Tongue (tissue), 2 donors: ENCODE measurements around the gene ZNF593OS. TPM values are rescaled to one million over a fixed set of nuclear protein-coding genes. Genes with fewer than 3 reads are reported as not detected.

Experiments
- DNase-seq: peaks from one replicate; pipeline ENCODE4 v3.0.0-alpha.2; 2015
- total RNA-seq: library from RNA; depleted of rRNA; stranded (reverse); fragments of >200 nt; gene quantifications from one replicate; pipeline ENCODE4 v1.2.3, GENCODE V29; 2014

ZNF593OS gene
- not detected for total RNA-seq

DNA sequence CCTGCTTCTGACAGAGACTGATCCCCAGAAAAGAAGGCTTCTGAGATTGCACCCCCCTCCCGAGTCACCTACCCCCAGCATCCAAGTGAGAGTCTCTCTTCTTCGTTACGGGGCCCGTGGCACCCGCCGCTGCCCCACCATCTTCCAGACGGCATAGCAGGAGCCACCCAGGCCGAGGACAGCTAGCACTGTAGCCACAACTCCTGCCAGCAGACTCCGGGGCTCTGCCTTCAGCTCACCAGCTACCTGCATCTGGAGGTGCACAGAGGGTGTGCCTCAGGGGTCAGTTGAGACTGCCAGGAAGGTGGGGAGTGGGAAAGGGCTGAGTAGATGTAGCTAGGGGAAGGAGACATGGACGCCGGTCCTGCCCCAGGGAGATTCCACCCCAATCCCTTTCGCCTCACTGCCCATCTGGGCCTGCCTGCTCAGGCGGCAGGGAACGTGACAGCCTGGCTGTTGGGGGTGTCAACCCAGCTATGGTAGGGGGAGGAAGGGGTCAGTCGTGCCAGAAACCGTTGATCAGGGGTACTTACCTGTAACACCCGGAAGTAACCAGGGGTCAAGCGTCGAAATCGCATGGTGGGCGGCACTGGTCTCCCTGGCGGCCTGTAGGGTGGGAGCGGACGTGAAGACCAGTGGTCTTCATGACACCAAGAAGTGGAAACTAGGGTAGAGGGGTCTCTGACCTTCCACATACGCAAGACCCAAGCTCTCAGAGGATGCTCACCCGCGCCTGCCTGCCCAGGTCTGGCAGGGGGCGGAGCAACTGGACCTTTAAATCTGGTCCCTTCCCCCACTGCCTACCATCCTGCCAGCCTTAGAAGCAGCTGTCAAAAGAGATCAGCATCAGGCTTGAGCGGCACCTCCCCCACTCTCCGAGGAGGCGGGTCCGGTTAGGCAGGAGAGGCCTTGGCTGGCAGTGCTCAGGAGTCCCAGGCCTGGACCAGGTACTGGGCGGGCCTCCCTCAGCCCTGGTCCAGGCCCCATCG lies at the start of gene ZNF593OS:
Gene ZNF593OS (minus strand): TSS at position 749 of the 989 bp plus-strand sequence. CDS start 171 bp downstream, at position 578.
- DNase-seq: no peak

DNA sequence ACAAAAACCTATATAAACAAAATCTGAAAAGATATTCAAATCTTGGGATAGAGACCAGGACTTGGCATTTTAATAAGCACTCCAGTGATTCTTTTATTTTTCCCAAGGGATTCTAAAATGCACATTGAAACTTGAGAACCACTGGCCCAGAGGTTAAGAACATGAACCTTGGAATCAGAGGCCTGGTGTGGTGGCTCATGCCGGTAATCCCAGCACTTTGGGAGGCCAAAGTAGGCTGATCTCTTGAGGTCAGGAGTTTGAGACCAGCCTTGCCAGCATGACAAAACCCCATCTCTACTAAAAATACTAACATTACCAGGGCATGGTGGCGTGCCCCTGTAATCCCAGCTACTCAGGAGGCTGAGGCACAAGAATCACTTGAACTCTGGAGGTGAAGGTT lies 49.5 kb upstream of the ZNF593OS start:
- no peak for DNase-seq

DNA sequence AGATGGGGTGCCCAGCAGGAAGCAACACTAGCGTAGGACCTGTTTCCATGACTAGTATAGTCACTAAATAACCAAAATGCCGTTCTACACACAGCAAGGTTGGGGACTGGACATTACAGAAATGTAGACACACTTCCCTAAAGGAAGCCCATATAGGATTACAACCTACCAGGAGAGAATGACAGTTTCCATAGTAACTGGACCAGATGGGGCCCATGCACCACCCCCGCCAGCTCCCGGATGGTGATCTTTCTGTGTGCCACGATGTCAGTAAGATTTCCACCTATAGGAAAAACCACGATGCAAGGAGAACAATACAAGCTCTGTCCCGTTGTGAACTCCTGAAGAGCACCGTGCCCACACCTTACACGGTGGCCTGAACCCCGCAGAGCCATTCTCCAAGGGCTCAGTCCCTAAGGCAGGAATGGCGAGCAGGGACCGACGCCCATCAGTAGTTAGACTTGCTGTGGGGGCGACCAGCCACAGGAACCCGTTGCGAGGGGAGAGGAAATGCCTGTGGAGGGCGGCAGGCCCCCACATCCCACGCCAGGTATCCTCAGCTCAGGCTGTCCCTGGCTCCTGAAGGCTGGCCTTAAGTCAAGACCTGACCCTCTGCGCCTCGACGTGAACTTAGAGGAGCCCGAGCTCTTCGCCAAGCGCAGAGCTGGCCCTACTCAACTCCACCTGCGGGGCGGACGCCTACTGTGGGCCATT lies 48.7 kb upstream of the ZNF593OS start:
- no peak for DNase-seq

DNA sequence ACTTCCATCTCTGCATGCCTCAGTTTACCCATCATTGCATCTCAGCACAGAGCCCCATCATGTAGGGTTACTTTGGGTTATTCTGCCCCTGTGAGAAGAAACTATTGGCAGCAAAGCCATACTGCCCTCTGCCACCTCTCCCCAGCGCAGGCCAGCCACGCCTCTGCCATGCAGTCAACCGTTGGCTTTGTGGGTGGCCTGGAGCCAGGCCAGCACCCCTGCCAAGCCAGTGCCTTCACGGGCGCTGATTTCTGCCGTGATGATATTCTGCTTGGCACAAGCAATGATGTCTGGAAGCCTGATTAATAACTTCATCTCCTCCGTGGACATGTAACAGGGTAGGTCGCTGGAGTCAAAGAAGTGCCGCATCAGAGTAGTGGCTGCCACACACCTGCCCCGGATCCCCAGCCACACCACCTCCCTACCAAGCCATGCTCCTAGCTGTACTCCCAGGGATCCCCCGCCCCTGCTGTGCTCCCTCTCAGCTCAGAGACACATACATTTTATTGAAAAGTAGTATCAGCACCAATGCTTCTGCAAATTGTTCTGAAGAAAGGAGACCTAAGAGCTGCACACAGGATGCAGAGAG lies 47.4 kb upstream of the ZNF593OS start:
- DNase-seq: no peak

GRCh38 chr1:26215246-26215645 lies 43.6 kb upstream of the ZNF593OS start:
- DNase-seq: no peak

DNA sequence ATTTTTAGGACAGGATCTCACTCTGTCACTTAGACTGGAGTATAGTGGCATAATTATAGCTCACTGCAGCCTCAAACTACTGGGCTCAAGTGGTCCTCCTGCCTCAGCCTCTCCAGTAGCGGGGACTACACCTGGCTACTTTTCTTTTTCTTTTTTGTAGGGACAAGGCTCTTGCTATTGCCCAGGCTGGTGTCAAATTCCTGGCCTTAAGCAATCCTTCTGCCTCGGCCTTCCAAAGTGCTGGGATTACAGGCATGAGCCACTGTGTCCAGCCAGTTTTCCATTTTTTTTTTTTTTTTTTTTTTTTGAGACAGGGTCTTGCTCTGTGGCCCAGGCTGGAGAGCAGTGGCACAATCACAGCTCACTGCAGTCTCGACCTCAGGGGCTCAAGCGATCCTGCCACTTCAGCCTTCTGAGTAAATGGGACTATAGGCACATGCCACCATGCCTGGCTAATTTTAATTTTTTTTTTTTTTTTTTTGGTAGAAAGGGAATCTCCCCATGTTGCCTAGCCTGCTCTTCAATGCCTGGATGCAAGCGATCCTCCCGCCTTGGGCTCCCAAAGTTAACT lies 41.8 kb upstream of the ZNF593OS start:
- DNase-seq: no peak

GRCh38 chr1:26212726-26213125 lies 41.1 kb upstream of the ZNF593OS start:
- DNase-seq: no peak

DNA sequence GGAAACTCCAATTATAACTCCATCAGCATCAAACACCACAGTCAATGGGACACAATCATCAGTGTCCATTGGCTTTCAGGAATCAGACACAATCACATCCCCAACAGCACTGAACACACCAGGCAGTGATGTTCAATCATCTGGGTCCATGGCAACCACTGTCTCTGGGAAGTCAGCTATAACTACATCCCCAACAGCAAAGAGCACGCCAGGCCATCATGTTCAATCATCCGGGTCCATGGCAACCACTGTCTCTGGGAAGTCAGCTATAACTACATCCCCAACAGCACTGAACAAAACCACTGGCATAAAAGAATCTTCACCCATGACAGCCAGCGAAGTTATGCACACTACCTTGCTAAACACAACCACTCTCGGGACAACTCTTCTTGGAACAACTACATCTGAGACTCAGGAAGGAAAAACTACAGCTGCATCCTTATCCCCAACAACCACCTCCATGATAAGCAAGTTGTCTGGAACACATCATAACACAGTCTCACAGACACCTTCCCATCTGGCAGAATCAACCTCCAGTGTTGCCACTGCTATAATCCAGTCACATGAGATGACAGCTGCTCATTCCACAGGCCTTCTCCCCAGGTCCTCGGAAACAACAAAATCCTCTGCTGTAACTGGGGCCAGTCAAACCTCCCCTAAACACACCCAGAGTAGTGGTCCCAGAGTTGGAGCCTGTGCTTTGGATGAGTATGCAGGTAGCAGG lies 38.7 kb upstream of the ZNF593OS start:
- no peak for DNase-seq

DNA sequence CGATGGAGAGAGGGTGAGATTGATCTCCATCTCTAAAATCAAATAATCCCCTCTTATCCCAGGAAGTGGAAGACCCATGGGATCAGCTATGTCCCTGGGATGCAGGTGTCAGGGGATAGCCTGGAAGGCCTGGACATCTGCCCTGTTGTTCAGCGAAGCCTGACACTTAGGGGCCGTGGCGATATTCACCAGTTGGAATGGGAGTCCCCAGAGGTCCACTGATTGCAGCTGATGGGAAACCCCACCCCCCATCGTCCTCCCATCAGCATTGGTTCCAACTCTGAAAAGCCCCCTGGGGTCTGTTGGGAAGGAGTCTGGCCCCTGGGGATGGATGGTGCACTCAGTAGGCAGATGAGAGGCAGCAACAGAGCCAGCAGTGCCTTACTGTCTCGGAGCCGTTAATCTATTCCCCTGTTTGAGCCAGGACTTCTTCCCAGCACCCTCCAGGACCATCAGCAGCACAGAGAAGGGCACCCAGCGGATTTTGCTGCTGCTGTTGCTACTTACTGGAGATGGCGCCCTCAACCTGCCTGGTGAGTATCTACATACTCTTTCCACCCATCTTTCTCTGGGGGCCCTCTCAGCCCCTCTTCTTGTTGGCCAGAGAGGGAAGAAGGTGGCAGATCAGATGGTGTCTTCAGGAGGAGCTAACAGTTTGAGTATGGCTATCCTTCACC lies 32.1 kb upstream of the ZNF593OS start:
- DNase-seq: no peak

DNA sequence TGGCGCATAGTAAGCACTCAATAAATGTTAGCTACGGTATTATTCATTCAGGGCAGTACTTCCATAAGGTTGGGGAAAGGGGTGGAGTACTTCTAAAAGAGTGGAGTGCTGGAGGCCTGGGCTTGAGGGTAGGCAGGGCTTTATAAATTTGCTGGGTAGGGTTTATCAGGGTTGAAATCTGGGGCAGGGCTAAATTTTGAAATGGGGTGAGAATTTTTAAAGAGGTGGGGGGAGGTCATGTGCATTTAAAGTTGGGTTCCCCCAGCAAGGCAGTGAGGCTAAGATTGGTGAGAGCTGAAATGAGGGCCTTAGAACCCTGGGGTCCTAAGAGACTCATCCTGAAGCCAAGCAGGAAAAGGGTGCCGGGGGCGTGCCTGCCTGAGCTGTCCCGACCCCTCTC lies 28.8 kb upstream of the ZNF593OS start:
- no peak for DNase-seq

DNA sequence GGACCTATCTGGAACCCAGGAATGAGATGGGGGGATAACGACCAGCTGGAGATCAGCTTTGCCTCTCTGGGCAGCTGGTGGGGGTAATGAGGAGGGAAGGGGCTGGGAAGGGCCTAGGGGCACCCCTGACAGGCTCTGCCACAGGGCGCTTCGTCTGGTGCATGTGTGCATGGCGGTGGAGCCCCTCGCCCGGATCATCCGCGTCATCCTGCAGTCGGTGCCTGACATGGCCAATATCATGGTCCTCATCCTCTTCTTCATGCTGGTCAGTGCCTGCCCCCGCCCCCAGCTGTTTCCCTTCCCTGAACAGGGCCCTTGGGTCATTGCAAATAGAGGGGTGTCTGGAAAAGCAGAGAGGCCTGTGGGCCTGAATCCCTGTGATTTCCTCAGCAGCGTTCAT lies 26.2 kb upstream of the ZNF593OS start:
- no peak for DNase-seq

DNA sequence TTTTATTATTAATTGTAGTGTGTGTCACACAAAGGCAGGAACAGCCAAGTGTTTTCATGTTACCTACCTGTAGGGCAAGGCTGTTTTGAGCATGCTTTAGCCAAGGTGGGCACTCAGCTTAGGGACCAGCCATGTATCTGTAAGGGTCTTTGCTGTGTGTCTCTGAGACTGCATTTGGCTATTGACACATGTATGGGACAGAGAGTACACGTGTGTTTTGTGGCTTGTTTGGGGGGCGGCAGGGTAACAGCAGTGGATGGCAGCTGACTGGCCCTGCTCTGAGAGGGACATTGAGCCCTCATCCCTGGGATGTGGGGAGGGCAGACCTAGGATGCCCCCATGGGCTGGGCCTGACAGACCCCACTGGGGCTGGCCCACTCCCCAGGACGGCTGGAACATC lies 25.7 kb upstream of the ZNF593OS start:
- DNase-seq: no peak

- no peak for DNase-seq
These were observed 24.2 kb upstream of the ZNF593OS start for GRCh38 chr1:26195805-26196204.

- DNase-seq: no peak
These were observed 20.1 kb upstream of the ZNF593OS start for GRCh38 chr1:26191739-26192138.

GRCh38 chr1:26190373-26190987 lies 18.8 kb upstream of the ZNF593OS start, which contains the start of gene CATSPER4:
CATSPER4 (plus strand) TSS chr1:26190602; CDS start chr1:26190628, 26 bp downstream.
- DNase-seq: peak; percentile 46

DNA sequence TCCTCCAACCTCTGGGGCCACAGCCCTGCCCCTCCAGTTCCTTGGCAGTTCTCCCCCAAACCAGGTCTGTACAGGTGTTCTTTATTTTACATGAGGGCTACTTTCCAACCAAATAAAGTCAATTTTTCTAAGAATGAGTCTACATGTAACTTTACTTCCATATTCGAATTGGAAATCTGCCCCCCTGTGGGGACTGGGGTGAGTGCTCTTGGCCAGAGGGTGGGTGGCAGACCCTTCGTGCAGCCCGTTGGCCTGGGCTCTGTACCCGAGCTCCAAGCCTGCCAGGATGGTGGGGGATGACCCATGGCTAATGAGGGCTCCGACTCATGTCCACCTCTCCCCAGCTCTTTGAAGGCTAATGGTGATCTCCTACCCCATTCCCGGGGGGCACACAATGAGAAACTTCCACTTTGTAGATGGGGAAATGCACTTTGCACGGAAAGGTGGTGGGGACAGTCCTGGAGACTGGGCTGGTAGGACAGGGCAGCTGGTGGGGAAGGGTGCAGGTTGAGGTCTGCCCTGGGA lies 18.2 kb upstream of the ZNF593OS start:
- no peak for DNase-seq

- no peak for DNase-seq
These were observed 17.7 kb upstream of the ZNF593OS start for GRCh38 chr1:26189331-26189730.

DNA sequence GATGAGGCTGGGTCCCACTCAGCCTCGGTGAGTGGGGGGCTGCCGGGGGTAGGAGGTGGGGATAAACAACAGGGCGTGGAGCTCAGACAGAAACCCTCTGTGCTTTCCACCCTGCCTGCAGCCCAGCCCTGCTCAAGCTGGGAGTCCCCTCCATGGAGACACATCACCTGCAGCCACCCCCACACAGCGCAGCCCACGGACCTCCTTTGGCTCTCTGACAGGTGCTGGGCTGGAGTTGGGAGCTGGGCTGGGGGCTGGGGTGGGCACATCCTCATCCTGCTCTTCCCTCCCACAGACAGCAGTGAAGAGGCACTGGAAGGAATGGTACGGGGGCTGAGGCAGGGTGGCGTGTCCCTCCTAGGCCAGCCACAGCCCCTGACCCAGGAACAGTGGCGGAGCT lies 16.8 kb upstream of the ZNF593OS start:
- no peak for DNase-seq

DNA sequence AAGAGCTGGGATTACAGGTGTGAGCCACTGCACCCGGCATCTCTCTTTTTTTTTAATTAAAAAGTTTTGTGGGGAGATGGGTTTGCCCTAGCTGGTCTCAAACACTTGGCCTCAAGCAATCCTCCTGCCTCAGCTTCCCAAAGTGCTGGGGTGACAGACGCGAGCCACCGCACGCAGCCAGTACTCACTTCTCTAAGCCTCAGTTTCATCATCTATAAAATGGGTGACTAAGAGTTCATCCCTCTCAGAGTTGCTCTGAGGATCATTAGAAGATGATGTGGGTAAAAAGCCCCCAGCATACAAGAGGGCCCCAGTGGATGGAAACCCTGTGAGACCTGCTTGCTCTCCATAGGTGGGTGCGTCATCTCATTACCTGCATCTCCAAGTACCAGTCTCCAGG lies 16.2 kb upstream of the ZNF593OS start:
- DNase-seq: no peak

- no peak for DNase-seq
These were observed 13.3 kb upstream of the ZNF593OS start for GRCh38 chr1:26184883-26185282.
